ENCODE results near the gene SLC12A9.

Gene SLC12A9

GRCh38 chr7:100863406-100863950 lies 11.0 kb downstream of the SLC12A9 start:
- no peak for FAIRE-seq

GRCh38 chr7:100864263-100864845 lies 11.8 kb downstream of the SLC12A9 start:
- no peak for FAIRE-seq

- no peak for FAIRE-seq
Measured at GRCh38 chr7:100865372-100865911, 12.9 kb downstream of the SLC12A9 start.

GRCh38 chr7:100865938-100866728 lies 13.6 kb downstream of the SLC12A9 start:
- FAIRE-seq = no peak

DNA sequence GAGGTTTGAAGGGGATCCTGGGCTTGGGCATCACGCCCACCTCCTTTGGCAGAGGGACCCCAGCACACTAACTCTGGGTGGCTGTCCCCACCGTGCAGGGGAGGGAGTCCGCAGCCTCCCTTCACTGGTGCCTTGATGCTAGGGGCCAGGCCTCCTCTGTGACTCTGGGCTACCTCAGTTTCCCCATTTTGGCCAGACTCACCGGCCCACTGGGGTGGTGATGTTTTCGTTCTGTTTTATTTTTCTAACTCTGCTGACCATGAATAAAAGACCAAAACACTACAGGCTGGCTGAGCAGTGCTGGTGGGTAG lies 14.2 kb downstream of the SLC12A9 start:
- no peak for FAIRE-seq

DNA sequence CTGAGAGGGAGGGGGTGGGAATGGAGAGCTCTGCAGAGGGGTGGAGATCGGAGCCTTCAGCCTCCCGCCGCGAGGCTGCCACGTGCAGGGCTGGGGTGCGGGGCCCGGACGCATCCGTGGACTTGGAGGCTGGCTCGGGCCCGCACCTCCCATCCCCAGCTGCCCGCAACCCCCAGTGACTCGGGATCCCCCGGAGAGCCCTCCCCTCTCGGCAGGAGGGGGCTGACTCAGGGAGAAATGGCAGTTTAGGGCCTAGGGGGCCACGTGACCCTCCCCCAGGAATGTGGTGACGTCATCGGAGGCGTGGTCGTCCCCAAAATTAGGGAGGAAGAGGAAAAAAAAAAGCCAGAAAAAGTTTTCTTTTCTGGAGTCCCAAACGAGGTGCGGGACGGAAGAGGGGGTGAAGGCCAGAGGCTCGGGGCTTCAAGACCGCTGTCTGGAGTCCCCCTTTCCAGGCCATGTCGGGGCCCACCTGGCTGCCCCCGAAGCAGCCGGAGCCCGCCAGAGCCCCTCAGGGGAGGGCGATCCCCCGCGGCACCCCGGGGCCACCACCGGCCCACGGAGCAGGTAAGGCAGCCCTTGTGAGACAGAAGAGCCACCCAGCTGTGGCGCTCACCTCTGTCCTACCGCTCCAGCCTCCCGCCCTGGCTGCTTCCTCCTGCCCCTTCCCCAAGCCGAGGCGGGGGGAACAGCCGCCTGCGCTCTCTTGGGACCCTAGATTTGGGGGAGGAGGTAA lies 14.7 kb downstream of the SLC12A9 start, which contains the start of gene TRIP6:
Gene TRIP6 (plus strand): TSS at position 348 of the 736 bp plus-strand sequence. CDS start 111 bp downstream, at position 459.
- no peak for FAIRE-seq

- no peak for FAIRE-seq
Measured at GRCh38 chr7:100867776-100868485, 15.4 kb downstream of the SLC12A9 start.

DNA sequence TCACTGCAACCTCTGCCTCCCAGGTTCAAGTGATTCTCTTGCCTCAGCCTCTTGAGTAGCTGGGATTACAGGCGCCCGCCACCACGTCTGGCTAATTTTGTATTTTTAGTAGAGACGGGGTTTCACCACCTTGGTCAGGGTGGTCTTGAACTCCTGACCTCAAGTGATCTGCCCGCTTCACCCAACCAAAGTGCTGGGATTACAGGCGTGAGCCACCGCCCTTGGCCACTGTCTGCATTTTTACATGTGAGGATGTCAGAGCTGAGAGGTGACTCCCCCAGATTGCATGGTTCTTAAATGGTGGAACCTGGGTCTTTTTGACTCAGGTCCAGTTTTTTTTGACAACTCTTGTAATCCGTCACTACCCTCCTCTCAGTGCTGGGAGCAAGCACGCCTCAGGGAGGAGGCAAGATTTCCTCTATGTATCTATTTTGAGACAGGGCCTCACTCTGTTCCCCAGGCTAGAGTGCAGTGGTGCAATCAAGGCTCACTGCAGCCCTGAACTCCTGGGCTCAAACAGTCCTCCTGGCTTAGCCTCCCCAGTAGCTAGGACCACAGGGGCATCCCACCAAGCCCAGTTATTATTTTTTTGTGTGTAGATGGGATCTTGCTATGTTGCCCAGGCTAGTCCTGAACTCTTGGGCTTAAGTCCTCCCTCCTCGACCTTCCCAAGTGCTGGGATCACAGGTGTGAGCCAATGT lies 21.2 kb downstream of the SLC12A9 start:
- no peak for FAIRE-seq

GRCh38 chr7:100874300-100874576 lies 21.7 kb downstream of the SLC12A9 start:
- FAIRE-seq = no peak

DNA sequence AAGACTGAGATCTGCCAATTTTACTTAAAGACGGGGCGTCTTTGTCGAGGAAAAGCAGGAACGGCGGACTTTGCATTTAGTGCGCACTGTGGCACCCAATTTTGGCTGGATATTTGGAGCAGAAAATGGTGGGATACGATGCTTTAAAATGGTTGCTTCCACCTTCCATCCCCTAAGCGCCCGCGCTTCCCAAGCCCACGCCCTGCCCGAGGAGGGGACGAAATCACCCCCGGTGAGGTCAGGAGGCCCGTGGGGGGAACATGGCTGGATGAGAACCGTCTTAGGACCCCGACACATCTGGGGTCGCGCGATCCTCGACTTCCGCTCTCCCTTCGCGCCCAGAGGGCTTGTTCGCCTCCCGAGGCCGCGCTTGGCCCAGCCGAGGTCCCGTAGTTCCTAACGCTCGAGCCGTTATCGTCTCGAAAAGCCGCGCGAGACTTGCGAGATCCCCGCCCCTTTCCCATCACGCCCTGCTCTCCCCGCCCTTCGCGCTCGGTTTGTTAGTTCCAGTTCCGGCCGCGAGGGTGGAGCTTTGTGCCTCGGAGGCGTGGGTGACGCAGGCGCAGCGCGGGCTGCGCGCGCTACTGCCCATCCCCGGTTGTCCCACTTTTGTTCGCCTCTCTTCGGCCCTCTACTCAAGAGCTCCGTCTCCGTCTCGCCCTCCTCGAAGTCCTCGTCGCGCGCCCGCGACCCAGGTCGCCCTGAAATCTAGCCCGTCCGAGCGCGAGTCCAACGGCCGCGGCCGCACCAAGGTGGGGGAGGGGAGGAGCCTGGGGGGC lies 22.3 kb downstream of the SLC12A9 start, which contains the start of gene SRRT:
Gene SRRT (plus strand): TSS at position 527 of the 779 bp plus-strand sequence. CDS start 488 bp downstream, outside the sequence.
- peak; percentile 73 for FAIRE-seq

DNA sequence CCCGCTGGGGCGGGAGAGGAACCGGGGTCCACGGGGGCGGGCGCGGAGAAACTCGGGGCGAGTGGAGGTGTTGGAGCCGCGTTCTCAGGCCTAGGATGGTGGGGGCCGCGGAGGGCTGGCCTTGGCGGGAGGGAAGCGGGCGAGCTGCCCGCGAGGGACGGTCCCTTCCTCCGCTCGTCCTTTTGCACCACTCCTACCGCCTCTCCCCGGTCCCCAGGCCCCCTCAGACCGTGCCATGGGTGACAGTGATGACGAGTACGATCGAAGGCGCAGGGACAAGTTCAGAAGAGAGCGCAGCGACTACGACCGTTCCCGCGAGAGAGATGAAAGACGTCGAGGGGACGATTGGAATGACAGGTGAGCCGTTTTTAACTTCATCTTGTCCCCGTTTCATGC lies 22.8 kb downstream of the SLC12A9 start:
- FAIRE-seq = no peak

DNA sequence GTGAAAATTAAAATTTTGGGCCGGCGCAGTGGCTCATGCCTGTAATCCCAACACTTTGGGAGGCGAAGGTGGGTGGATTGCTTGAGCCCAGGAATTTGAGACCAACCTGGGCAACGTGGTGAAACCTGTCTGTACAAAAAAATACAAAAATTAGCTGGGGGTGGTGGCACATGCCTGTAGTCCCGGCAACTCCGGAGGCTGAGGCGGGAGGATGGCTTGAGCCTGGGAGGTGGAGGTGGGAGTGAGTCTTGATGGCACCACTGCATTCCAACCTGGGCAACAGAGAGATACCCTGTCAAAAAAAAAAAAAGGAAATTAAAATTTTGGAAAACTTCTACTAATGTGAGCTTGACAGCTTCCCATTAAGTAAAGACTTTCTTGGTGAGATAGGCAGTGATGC lies 25.5 kb downstream of the SLC12A9 start:
- FAIRE-seq = no peak

DNA sequence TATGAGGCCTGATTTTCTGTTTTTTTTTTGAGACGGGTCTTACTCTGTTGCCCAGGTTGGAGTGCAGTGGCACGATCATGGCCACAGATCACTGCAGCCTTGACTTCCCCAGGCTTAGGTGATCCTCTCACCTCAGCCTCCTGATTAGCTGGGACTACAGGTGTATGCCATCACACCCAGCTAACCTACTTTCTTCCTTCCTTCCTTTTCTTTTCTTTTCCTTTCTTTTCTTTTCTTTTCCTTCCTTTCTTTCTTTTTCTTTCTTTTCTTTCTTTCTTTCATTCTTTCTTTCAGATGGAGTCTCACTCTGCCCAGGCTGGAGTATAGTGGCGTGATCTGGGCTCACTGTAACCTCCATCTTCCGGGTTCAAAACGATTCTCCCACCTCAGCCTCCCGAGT lies 26.2 kb downstream of the SLC12A9 start:
- no peak for FAIRE-seq

DNA sequence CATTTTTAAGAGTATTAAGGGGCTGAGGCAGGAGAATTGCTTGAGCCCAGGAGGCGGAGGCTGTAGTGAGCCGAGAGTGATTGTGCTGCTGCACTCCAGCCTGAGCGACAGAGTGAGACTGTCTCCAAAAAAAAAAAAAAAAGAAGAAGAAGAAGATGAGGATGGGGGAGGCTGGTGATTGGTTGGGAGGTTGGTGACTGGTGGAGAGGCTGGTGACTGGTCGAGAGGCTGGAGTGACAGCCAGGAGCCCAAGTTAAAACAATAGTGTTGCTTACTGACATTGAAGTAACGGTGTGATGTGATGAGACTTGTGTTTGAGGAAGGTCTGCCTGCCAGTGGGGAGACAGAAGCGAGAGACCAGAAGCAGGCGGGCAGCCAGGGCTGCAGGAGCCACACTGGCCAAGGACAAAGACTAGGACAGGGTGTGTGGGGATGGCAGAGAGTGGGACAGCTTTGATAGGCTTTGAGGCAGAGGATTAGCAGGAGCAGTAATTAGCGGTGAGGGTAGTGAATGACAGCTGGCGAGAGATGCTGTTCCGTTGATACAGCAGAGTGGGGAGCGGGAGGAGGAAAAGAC lies 27.3 kb downstream of the SLC12A9 start:
- no peak for FAIRE-seq

DNA sequence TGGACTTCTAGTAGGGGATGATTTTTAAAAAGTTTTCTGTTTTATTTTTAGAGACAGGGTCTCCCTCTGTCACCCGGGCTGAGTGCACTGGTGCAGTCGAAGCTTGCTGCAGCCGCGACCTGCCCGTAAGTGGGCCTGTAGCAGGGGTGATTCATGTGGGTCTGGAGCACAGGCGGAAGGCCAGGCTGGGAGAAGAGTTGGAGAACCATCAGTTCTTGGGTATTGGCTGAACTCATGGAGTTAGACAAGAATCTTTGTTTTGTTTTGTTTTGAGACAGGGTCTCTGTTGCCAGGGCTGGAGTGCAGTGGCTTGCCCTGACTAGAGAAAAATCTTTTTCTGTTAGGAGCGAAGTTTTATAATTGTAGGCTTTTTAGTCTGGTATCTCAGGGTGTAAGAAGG lies 28.1 kb downstream of the SLC12A9 start:
- no peak for FAIRE-seq

- FAIRE-seq = no peak
Measured at GRCh38 chr7:100881136-100881535, 28.6 kb downstream of the SLC12A9 start.

DNA sequence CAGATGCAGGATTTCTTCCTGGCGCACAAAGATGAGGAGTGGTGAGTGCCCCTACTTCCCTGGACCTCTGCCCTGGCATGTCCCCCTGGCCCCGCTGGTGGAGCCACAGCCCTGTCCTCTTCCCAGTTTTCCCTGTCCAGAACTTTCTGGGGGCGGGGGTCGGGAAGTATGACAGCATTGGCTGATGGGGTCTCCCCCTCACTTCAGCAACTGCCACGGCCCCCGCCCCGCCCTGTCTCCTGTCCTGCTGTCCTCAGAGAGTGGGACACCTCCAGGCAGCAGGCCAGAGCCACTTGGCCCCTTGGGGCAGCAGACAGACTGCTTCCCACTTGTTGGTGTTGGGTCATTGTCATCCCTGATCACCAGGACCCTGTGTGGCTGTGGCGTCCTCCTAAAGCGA lies 29.7 kb downstream of the SLC12A9 start:
- no peak for FAIRE-seq

GRCh38 chr7:100882785-100883526 lies 30.4 kb downstream of the SLC12A9 start:
- FAIRE-seq = no peak

GRCh38 chr7:100884736-100885439 lies 32.4 kb downstream of the SLC12A9 start:
- no peak for FAIRE-seq
